BJ (cell line): ENCODE results near the gene ESRRA. TPM values are rescaled to one million over a fixed set of nuclear protein-coding genes. Genes with fewer than 3 reads are reported as not detected.
A peak's percentile ranks its signal among the peaks of the same experiment; 100 is the strongest.

Experiments
- CTCF ChIA-PET: fragments of 350-600 bp; formaldehyde crosslinking; extraction: SDS; loops from one replicate; lab custom pipeline; 2021; ENCODE audit warnings: antibody characterized with exemption, inconsistent platforms; lab: Yijun Ruan, JAX
- POLR2A ChIA-PET: fragments of 300-600 bp; sonication (Branson Sonifier 250); formaldehyde crosslinking; extraction: SDS; loops from one replicate; lab custom pipeline; 2021; ENCODE audit warnings: antibody characterized with exemption; lab: Charles Lee
- DNase-seq: peaks from one replicate; pipeline ENCODE4 v3.0.0-alpha.2; 2011; ENCODE audit warnings: low read depth
- H3K27me3 ChIP-seq: 2 replicates; pipeline ENCODE4 v1.6.0; 2011; ENCODE audit warnings: low read length; ENCODE audit not compliant: control insufficient read depth, insufficient read depth
- H3K36me3 ChIP-seq: 2 replicates; pipeline ENCODE4 v1.5.1; 2011; ENCODE audit warnings: low read length; ENCODE audit not compliant: control insufficient read depth, insufficient read depth
- H3K4me3 ChIP-seq: 2 replicates; pipeline ENCODE4 v1.5.1; 2011; ENCODE audit warnings: low read depth, mild to moderate bottlenecking, control low read depth, low read length
- CTCF ChIP-seq: IDR thresholded peaks from 2 replicates; pipeline ENCODE4 v1.5.1; 2011; ENCODE audit warnings: low read depth, mild to moderate bottlenecking, control low read depth, inconsistent platforms, low read length, moderate library complexity; ENCODE audit not compliant: insufficient read depth
- polyA plus RNA-seq: library from polyadenylated mRNA; depleted of rRNA; stranded (reverse); fragments of >200 nt; gene quantifications from 2 replicates; pipeline ENCODE4 v1.2.3, GENCODE V29; 2011

ESRRA gene
- polyA plus RNA-seq, 1 experiment = 17.4 TPM

DNA sequence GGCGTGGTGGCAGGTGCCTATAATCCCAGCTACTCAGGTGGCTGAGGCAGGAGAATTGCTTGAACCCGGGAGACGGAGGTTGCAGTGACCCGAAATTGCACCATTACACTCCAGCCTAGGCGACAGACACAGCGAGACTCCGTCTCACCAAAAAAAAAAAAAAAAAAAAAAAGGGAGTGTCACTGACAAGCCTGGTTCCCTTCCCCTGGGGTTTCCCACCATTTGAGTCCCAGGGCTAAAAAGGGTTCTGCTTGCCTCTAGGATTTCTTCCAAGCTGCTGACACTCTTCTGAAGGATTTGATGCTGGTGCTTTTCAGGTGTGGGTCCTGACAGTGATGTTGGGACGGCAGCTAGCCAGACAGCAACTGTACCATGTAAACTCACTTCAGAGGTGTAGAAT lies 33.4 kb downstream of the ESRRA start:
- ChIA-PET CTCF (no interaction called here), POLR2A (no interaction called here)
- Histone ChIP-seq H3K36me3 (no peaks in the 10 kb centered on the region), H3K4me3 (no peak overlapping the region), H3K27me3 (no peaks in the 10 kb centered on the region)
- no peak for TF ChIP-seq CTCF
- no peak for DNase-seq

GRCh38 chr11:64339286-64339685 lies 34.0 kb downstream of the ESRRA start:
- TF ChIP-seq CTCF = no peak
- POLR2A ChIA-PET = no interaction called here
- H3K36me3 ChIP-seq = no peaks in the 10 kb centered on the region
- CTCF ChIA-PET = no interaction called here
- DNase-seq = no peak
- no peak overlapping the region for H3K4me3 ChIP-seq
- H3K27me3 ChIP-seq = no peaks in the 10 kb centered on the region

- no peak for TF ChIP-seq CTCF
- Histone ChIP-seq H3K4me3 (no peak within 1 kb of the TSS), H3K36me3 (no peaks in the 10 kb centered on the region), H3K27me3 (no peaks in the 10 kb centered on the region)
- DNase-seq = no peak
- ChIA-PET POLR2A (no interaction called here), CTCF (interaction anchor here (1.3 to 3.5 kb wide), 2 partner anchors 8 to 39 kb away, joined by 3 to 28 read pairs; no protein-coding TSS in a partner anchor)
Measured at GRCh38 chr11:64339754-64340408, 34.6 kb downstream of the ESRRA start, which contains the start of gene CCDC88B. Gene CCDC88B (plus strand): TSS chr11:64340204. CDS start chr11:64340267, 63 bp downstream.

DNA sequence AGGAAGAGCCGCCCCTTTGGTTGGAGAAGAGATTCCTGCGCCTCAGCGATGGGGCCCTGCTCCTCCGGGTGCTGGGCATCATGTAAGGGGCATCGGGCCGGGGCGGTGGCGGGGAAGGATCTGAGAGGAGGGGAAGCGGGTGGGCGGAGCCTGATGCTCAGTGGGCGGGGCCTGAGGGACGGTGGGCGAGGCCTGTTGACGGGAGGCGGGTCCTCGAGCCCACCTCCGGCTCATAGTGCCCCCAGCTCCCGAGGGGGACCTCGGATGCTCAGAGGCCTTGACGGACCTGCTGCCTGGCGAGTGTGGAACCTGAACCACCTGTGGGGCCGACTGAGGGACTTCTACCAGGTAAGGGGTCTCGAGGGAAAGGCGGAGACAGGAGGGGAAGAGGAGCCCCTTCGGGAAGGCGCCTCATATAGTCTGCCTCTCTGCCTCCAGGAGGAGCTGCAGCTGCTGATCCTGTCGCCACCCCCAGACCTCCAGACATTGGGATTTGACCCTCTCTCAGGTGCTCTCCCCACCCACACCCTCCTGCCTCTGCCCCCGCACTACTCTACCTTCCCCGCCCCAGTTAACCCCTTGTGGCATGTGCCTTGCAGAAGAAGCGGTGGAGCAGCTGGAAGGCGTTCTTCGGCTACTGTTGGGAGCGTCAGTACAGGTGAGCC lies 35.5 kb downstream of the ESRRA start:
- Histone ChIP-seq H3K36me3 (no peaks in the 10 kb centered on the region), H3K27me3 (no peaks in the 10 kb centered on the region), H3K4me3 (no peak overlapping the region)
- DNase-seq = no peak
- ChIA-PET POLR2A (interaction anchor here (0.6 kb wide), 1 partner anchor 12 kb away, joined by 19 read pairs; no protein-coding TSS in a partner anchor), CTCF (interaction anchor here (0.7 to 6.7 kb wide), 9 partner anchors 8 to 90 kb away, joined by 3 to 71 read pairs (median 3); partner anchors contain the start of genes ESRRA, PLCB3 and TRMT112)
- TF ChIP-seq CTCF = 0 out of 2 replicates have a peak, but pooled peaks have one; percentile 9

GRCh38 chr11:64341429-64341828 lies 36.1 kb downstream of the ESRRA start:
- no peak for TF ChIP-seq CTCF
- H3K27me3 ChIP-seq = no peaks in the 10 kb centered on the region
- no peaks in the 10 kb centered on the region for H3K36me3 ChIP-seq
- H3K4me3 ChIP-seq = no peak overlapping the region
- ChIA-PET CTCF (interaction anchor here (0.9 to 6.7 kb wide), 9 partner anchors 9 to 90 kb away, joined by 3 to 71 read pairs (median 5); partner anchors contain the start of genes CATSPERZ, ESRRA, PLCB3 and TRMT112), POLR2A (interaction anchor here (0.6 kb wide), 1 partner anchor 13 kb away, joined by 19 read pairs; no protein-coding TSS in a partner anchor)
- DNase-seq = no peak
